Measurements from ENCODE around the gene ILF3. TPM values are rescaled to one million over a fixed set of nuclear protein-coding genes. Genes with fewer than 3 reads are reported as not detected.

ILF3 gene
- total and polyA plus RNA-seq, 10 of the 15 experiments (the other 5 are each of a cell fraction or from before 2014, with no cell fraction given): 28.1 to 383 (median 176) TPM

DNA sequence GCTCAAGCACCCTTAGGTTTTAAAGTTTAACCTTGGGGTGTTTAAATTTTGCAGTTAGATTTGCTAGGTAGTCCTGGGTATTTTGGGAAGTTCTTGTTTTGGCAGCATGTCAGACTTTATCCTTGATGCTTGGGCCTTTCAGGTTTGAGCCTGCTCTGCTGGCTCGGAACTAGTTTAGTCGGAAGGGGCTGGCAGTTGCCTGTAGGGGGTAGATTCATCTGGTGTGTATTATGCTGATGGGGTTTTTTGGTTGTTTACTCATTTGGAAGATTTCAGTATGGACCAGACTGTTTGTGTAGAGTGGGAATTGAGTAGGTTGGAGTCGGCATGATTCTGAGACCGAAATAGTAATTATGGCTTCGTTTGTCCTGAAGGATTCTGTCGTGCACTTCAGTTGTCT lies 15.1 kb downstream of the ILF3 start:
- RAD21 ChIA-PET (ENCODE audit: unreplicated experiment): no interaction called here
- CTCF ChIA-PET: interaction anchor here (1.6 kb wide), 1 partner anchor 84 kb away, joined by 6 read pairs; no protein-coding TSS in a partner anchor
- Histone ChIP-seq H3K27me3 (replicated peaks in 1 of 2; ENCODE audit: control insufficient read depth in 2 of 2, insufficient read depth in 2 of 2, low read length in 1 of 2) (no peaks in the 10 kb centered on the region), H3K9ac (ENCODE audit: control insufficient read depth, insufficient read depth, low read length) (no peak overlapping the region), H3K27ac (ENCODE audit: control insufficient read depth, insufficient read depth) (no peak overlapping the region), H2AFZ (ENCODE audit: control insufficient read depth, low read depth, low read length) (no peak overlapping the region), H3K4me2 (ENCODE audit: control insufficient read depth, insufficient read depth) (no peak overlapping the region), H4K20me1 (ENCODE audit: control insufficient read depth, insufficient read depth) (peaks cover 17% of the 10 kb centered on the region), H3K4me3 (no peak overlapping the region), H3K79me2 (ENCODE audit: control insufficient read depth, insufficient read depth, low read length) (peaks cover 70% of the 10 kb centered on the region), H3K9me3 (replicated peaks; ENCODE audit: control insufficient read depth, insufficient read depth, low read length) (no peaks in the 10 kb centered on the region), H3K36me3 (ENCODE audit: control insufficient read depth in 2 of 2, insufficient read depth in 2 of 2, low read length in 1 of 2) (peaks cover 23 to 39% of the 10 kb centered on the region in 2 experiments), H3K4me1 (ENCODE audit: control insufficient read depth, insufficient read depth, low read length) (peaks cover 14% of the 10 kb centered on the region)
- no peak for DNase-seq (ENCODE audit: low read depth, low spot score)
- intact Hi-C loops (cut with micrococcal nuclease; ENCODE audit: unreplicated experiment) (no loop called here), in situ Hi-C loops (cut with MboI) (no loop called here)
- BruUV-seq (replicated peaks): no TSS peak
- WGBS (ENCODE audit: insufficient coverage, insufficient replicate concordance, low lambda C conversion rate, missing lambda C conversion rate): 77% methylated on average over 6 of the region's 6 CpGs
- POLR2A ChIA-PET: interaction anchor here (0.6 to 0.7 kb wide), 2 partner anchors 13 to 138 kb away, joined by 3 to 4 read pairs; no protein-coding TSS in a partner anchor
- TF ChIP-seq, protein P1, sequence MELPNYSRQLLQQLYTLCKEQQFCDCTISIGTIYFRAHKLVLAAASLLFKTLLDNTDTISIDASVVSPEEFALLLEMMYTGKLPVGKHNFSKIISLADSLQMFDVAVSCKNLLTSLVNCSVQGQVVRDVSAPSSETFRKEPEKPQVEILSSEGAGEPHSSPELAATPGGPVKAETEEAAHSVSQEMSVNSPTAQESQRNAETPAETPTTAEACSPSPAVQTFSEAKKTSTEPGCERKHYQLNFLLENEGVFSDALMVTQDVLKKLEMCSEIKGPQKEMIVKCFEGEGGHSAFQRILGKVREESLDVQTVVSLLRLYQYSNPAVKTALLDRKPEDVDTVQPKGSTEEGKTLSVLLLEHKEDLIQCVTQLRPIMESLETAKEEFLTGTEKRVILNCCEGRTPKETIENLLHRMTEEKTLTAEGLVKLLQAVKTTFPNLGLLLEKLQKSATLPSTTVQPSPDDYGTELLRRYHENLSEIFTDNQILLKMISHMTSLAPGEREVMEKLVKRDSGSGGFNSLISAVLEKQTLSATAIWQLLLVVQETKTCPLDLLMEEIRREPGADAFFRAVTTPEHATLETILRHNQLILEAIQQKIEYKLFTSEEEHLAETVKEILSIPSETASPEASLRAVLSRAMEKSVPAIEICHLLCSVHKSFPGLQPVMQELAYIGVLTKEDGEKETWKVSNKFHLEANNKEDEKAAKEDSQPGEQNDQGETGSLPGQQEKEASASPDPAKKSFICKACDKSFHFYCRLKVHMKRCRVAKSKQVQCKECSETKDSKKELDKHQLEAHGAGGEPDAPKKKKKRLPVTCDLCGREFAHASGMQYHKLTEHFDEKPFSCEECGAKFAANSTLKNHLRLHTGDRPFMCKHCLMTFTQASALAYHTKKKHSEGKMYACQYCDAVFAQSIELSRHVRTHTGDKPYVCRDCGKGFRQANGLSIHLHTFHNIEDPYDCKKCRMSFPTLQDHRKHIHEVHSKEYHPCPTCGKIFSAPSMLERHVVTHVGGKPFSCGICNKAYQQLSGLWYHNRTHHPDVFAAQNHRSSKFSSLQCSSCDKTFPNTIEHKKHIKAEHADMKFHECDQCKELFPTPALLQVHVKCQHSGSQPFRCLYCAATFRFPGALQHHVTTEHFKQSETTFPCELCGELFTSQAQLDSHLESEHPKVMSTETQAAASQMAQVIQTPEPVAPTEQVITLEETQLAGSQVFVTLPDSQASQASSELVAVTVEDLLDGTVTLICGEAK (IDR thresholded peaks at IDR 0.05; ENCODE audit: borderline replicate concordance): no peak
- TF ChIP-seq ATF7 (IDR thresholded peaks at IDR 0.05; ENCODE audit: low read depth): no peak
- TF ChIP-seq, protein P2, sequence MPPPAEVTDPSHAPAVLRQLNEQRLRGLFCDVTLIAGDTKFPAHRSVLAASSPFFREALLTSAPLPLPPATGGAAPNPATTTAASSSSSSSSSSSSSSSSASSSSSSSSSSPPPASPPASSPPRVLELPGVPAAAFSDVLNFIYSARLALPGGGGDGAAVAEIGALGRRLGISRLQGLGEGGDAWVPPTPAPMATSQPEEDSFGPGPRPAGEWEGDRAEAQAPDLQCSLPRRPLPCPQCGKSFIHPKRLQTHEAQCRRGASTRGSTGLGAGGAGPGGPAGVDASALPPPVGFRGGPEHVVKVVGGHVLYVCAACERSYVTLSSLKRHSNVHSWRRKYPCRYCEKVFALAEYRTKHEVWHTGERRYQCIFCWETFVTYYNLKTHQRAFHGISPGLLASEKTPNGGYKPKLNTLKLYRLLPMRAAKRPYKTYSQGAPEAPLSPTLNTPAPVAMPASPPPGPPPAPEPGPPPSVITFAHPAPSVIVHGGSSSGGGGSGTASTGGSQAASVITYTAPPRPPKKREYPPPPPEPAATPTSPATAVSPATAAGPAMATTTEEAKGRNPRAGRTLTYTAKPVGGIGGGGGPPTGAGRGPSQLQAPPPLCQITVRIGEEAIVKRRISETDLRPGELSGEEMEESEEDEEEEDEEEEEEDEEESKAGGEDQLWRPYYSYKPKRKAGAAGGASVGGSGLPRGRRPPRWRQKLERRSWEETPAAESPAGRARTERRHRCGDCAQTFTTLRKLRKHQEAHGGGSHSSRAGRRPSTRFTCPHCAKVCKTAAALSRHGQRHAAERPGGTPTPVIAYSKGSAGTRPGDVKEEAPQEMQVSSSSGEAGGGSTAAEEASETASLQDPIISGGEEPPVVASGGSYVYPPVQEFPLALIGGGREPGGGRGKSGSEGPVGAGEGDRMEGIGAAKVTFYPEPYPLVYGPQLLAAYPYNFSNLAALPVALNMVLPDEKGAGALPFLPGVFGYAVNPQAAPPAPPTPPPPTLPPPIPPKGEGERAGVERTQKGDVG (CRISPR knock-in tag; IDR thresholded peaks at IDR 0.05): no peak
- no peak for TF ChIP-seq HDGF (IDR thresholded peaks at IDR 0.05)
- TF ChIP-seq BCL3 (IDR thresholded peaks at IDR 0.05; ENCODE audit: borderline replicate concordance, insufficient read depth, low read depth, low read length, poor library complexity, severe bottlenecking): no peak
- no peak for TF ChIP-seq ZNF622 (IDR thresholded peaks at IDR 0.05)
- no peak for TF ChIP-seq MTA3 (IDR thresholded peaks at IDR 0.05; ENCODE audit: borderline replicate concordance, low read length)
- TF ChIP-seq POLR2AphosphoS5 (IDR thresholded peaks at IDR 0.05; ENCODE audit: low read length): peak; percentile 38; the same call in 1 of the 2 replicates
- no peak for ATAC-seq
- SMC1A ChIA-PET (ENCODE audit: uncharacterized antibody, unreplicated experiment): no interaction called here
- no peak for FAIRE-seq
